Ascending aorta (tissue), 2 donors: ENCODE results near the gene TOM1L2. TPM values are rescaled to one million over a fixed set of nuclear protein-coding genes. Genes with fewer than 3 reads are reported as not detected.

Experiments used
- DNase-seq, 2 donors: peaks; one replicate each; pipeline ENCODE4 v3.0.0-alpha.2; 2019; ENCODE audit warnings: low spot score in 2 of 2
- H3K27ac ChIP-seq, 2 donors: fragments of 200-600 bp; sonication (generic); one replicate each; pipeline ENCODE4 v1.5.1; 2016 to 2017; ENCODE audit warnings: mild to moderate bottlenecking in 1 of 2
- H3K27me3 ChIP-seq: fragments of 200-600 bp; sonication (generic); one replicate; pipeline ENCODE4 v1.5.1; 2017
- H3K36me3 ChIP-seq, 2 donors: fragments of 200-600 bp; sonication (generic); one replicate each; pipeline ENCODE4 v1.5.1; 2016
- H3K4me1 ChIP-seq, 2 donors: fragments of 200-600 bp; sonication (generic); one replicate each; pipeline ENCODE4 v1.5.1; 2016 to 2017; ENCODE audit warnings: mild to moderate bottlenecking in 1 of 2
- H3K4me3 ChIP-seq, 2 donors: fragments of 200-600 bp; sonication (generic); one replicate each; pipeline ENCODE4 v1.5.1; 2016 to 2017; ENCODE audit warnings: mild to moderate bottlenecking in 1 of 2
- H3K9me3 ChIP-seq, 2 donors: fragments of 200-600 bp; sonication (generic); one replicate each; pipeline ENCODE4 v1.5.1; 2016
- CTCF ChIP-seq, 3 experiments: fragments of 200-600 bp in 2 of 3; fragments of 450-650 bp in 1 of 3; sonication (generic) in 2 of 3; IDR thresholded peaks; one replicate each; pipeline ENCODE4 v1.5.1; 2016 to 2019; ENCODE audit warnings: antibody characterized with exemption in 3 of 3, mild to moderate bottlenecking in 1 of 3, moderate library complexity in 1 of 3
- intact Hi-C: fragments of 100-400 bp; cut with DNase I; formaldehyde crosslinking; loops from one replicate; pipeline ENCODE4 v1.15.1; 2023
- total RNA-seq: library from RNA; depleted of rRNA; stranded (reverse); fragments of >200 nt; gene quantifications from one replicate; pipeline ENCODE4 v1.1.0, GENCODE V29; 2016

Gene TOM1L2
- total RNA-seq, 1 donor from 2014 or later = 39.0 TPM

- no peak for DNase-seq
- Histone ChIP-seq H3K27ac (no peak overlapping the region), H3K4me3 (no peak overlapping the region), H3K9me3 (no peaks in the 10 kb centered on the region), H3K27me3 (no peaks in the 10 kb centered on the region), H3K4me1 (no peaks in the 10 kb centered on the region), H3K36me3 (no peaks in the 10 kb centered on the region)
- TF ChIP-seq CTCF (IDR thresholded peaks at IDR 0.05) = no peak
- intact Hi-C loops = no loop called here
These were observed 22.3 kb upstream of the TOM1L2 start for GRCh38 chr17:17994271-17995069.

- Histone ChIP-seq H3K36me3 (no peaks in the 10 kb centered on the region), H3K9me3 (no peaks in the 10 kb centered on the region), H3K27me3 (no peaks in the 10 kb centered on the region), H3K27ac (no peak overlapping the region), H3K4me3 (no peak overlapping the region), H3K4me1 (no peaks in the 10 kb centered on the region)
- no peak for TF ChIP-seq CTCF (IDR thresholded peaks at IDR 0.05)
- intact Hi-C loops = no loop called here
- no peak for DNase-seq
These were observed 21.7 kb upstream of the TOM1L2 start for GRCh38 chr17:17993852-17994251.

GRCh38 chr17:17993366-17993765, 21.2 kb upstream of the TOM1L2 start:
- Histone ChIP-seq H3K27me3 (no peaks in the 10 kb centered on the region), H3K27ac (no peak overlapping the region), H3K4me1 (no peaks in the 10 kb centered on the region), H3K4me3 (no peak overlapping the region), H3K36me3 (peaks cover 0 to 1% of the 10 kb centered on the region in 2 donors), H3K9me3 (no peaks in the 10 kb centered on the region)
- no peak for DNase-seq
- intact Hi-C loops = no loop called here
- no peak for TF ChIP-seq CTCF (IDR thresholded peaks at IDR 0.05)

- no peak for DNase-seq
- no peaks in the 10 kb centered on the region for H3K9me3 ChIP-seq
- H3K4me3 ChIP-seq = no peak overlapping the region
- H3K27ac ChIP-seq = no peak overlapping the region
- H3K27me3 ChIP-seq = no peaks in the 10 kb centered on the region
- intact Hi-C loops = no loop called here
- H3K4me1 ChIP-seq = no peaks in the 10 kb centered on the region
- H3K36me3 ChIP-seq = peaks cover 0 to 8% of the 10 kb centered on the region in 2 donors
- TF ChIP-seq CTCF (IDR thresholded peaks at IDR 0.05) = no peak
These were observed 18.1 kb upstream of the TOM1L2 start for GRCh38 chr17:17990282-17990681.

GRCh38 chr17:17989618-17990017, 17.4 kb upstream of the TOM1L2 start:
- Histone ChIP-seq H3K27me3 (no peaks in the 10 kb centered on the region), H3K27ac (no peak overlapping the region), H3K4me1 (no peaks in the 10 kb centered on the region), H3K36me3 (peaks cover 0 to 8% of the 10 kb centered on the region in 2 donors), H3K4me3 (no peak overlapping the region), H3K9me3 (no peaks in the 10 kb centered on the region)
- no peak for TF ChIP-seq CTCF (IDR thresholded peaks at IDR 0.05)
- intact Hi-C loops = no loop called here
- DNase-seq = no peak
